ENCODE data around the gene CORO6.

Gene CORO6

DNA sequence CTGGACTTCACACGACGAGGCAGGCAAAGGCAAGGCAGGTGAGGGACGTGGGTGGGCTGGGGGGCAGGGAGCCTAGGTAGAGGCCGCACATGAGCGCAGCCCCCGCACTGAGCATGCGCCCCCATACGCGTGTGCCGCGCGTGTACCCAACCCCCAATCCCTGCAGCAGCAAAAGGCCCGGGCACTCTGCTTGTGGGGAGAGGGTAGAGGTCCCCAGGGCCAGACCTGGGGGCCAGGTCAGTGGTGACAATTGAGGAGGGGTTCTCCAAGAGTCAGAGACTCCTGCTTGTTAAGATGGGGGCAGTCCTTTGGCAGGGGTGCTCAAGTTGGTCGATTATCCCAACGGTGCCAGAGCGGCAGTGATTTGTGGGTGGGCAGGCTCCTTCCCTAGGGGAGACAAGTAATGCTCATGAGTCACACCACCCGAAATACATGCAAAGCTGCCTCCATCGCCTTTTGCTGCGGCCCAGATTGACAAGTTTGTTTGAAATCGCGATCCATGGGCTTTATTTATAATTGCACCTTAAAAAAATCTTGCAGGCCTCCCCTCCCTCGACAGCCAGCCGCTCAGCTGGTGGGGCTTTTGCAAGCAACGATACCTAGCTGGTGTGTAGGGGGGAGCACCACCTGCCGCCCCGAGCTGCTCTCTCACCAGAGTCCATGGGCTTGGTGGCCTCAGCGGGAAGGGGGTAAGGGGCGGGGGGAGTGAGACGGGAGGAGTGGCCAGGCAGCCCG, 32.1 kb downstream of the CORO6 start:
- DNase-seq: no peak

DNA sequence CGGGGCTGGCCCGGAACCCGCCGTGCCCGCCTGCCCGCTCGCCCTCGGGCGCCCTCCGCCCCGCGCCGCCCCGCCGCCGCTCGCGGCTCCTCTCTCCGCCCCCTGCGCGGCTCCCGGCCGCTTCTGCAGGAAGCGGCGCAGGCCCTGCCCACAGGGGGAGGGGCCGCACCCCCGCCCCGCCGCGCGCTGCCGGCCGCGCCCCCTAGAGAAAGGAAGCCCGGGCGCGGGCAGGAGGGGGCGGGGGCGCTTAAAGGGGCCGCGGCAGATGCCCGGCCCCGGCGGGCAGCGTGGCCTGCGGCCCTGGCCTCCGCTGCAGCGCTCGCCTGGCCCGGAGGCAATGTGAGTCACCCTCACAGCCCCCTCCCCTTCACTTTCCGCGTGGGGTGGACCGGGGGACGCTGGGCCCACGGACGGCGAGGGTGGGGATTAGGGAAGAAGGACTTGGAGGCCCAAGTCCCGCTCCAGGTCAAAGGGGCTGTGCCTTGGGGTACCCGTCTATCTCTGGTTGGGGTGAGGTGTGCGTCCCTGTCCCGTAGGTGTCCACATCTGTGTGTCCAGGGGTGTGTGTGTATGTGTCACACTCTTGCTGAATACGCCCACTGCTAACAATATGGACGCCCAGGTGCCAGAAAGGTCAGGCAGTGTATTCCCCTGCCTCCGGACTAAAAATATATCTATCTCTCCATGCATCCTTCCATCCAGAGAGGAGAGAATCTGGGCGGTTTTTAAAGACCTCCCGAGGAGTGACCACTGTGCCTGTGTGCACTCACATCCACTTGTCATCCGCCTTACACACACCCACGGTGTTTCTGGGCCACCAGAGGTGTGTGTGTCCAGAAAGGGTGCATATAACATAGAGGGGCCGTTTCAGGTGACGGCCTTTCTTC, 32.9 kb downstream of the CORO6 start, which contains the start of gene GIT1:
TSS of gene GIT1 (minus strand) at position 125 of the 887 bp plus-strand sequence. CDS start 270 bp downstream, outside the sequence.
- DNase-seq: no peak

DNA sequence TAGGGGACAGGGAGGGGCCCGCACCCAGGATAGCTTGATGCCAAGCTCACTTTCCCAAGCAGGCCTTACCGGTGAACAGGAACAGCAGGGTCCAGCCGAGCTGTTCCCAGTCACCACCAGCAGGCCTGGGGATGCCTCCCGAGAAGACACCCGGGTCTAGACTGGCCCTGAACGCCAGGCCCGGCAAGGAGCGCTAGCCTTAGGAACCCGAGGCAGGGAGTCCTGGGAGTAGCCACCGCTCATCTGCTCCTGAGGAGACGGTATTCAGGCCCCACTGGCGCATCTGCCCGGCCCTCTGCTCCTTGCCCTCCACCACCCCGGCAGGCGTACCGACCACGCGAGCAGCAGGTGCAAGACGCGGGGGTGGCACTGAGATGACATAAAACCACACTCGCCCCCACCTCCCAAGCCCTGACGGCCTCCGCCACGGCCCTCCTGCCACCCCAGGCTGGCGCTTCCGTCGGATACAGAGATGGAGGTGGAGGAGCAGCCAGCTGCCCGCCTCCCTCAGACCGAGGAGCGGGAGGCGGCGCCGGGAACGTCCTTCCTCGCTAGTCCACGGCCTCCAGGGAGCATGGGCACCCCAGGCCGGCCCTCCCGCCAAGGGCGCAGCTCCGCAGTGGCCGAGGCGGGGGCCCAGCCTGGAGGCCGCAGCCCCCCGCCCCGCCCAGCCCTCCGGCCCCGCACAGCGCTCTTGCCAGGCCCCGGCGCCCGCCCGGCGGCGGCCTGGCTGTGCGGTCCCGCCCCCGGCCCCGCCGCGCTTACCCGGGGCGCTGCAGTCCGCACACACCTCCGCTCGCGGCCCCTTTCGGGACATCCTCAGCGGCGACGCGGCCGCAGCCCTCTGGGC, 33.9 kb downstream of the CORO6 start:
- DNase-seq: no peak

DNA sequence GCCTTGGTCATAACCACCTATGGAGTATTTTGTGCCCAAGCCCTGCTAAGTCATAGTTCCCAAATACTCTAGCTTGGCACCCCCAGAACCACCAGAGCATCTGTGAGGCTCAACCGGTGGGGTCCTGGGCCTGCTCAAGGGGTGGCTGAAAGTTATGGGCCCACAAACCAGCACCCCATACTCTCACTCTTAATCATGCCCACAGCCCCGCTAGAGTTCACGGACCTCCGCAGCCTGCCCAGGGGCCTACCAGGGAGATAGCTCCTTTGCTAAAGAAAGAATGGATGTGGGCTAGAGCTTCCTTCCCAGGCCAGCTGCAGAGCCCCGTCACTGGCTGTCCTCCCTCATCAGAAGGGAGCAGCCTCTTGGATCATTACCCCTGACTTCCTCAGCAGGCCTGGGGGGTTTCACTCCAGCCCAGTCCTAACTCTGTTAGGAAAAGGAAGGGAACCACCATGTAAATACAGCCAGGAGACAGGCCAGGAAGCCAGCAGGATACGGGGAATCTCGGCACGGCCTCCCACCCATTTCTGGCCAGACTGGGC, 34.6 kb downstream of the CORO6 start:
- no peak for DNase-seq

DNA sequence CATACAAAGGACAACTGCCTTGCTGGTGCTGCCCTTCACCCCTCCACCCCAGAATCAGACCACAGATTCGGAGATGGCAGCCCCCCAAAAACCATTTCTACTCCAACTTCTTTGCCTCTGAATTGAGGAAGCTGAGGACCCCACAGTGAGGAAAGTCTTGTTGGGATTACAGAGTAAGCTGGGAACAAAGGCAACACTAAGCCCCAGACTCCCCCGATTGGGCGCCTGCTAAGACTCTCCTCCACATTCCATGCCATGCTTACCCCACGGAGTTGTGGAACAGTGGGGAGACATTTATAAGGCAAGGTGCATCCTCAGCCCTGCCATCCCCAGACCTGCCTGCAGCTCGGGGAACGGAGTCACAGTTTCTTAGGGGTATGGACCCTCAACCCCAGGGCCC, 35.1 kb downstream of the CORO6 start:
- DNase-seq: no peak

DNA sequence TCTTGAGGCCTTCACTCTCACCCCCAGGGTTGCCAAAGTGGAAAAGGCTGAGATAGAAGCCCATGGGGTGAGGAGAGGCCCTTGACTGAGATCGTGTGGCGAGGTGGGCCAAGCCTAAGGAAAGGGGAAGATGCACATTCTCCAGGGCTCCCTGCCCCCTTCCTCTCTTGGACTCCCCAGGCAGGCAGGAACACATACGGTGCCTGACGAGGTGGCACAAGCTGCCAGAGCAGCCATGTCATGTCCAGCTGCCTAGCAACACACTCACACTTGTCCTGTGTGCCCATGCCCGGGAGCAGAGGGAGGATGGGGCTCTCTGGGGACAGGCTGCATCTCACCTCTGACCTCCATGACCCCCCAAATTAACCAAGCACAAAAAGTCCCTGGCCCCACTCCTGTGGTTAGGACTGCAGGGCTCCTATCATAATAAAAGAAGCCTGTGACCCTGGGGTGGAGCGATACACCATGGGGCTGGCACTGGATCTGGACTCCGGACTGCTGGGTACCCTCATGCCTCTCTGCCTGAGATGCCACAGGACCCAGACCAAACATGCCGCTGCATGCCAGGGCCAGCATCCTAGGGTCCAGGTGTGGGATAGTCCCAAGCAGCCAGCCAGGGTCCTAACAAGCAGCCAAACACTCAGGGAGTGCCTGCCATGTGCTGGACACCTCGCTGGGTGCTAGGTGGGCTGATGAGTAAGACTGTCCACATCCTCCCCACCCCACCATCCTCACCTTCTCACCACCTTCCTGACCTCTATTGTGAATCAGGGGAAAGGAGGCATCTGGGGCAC, 35.8 kb downstream of the CORO6 start:
- DNase-seq: no peak

DNA sequence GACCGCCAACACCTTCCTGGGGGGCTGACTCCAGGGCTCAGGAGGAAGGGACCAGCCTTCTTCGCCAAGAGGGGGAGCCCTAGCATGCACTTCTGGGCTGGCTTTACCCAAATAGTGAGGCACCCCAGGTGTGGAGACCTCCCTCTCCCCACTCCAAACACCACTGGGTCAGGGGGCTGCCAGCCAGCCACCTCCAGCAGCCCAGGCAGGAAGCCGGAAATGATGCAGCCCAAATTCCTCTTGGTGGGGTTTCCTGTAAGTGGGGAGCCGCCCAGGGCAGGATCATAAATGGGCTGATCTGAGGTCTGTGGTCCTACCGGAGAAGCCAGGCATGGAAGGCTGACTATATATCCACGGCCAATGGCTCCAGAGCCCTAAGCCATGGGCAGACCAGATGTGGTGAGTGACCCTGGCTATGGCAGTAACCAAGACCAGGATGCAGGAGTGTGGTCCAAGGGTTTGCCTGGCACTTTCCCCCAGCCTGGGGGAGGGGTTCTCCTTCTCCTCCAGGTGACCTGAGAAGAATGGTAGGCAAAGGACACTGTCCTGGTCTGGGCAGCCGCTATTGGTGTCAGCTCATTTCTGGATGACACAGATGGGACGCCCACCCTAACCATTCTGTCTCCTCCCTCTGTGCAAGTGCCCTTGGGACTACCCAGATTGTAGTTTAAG, 37.5 kb downstream of the CORO6 start:
- no peak for DNase-seq

DNA sequence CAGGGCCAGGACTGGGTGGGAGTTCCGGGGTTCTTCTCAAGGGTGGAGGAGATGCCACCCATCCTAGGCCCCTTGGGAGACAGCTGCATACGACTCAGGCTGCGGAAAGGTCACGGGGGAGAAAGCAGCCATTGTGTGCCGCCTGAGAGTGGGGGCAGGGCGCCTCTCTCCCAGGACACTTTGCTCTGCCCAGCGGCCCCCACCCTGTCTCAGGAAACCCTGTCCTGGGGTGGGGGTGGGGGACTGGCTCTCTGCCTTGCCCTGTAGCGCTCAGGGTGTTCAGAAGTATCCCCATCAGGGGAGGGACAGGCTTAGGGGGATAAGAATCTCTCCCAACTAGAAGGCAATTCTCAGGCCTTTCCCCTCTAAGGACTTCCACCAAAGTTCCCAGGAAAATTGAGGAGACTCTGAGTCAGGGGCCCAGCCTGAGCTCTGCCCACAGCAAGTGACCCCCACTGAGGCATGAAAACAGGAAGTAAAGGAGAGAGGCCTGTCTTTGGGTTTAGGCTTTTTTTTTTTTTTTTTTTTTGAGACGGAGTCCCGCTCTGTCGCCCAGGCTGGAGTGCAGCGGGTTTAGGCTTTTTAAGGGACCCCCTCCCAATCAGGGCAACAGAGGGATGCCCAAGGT, 38.1 kb downstream of the CORO6 start:
- no peak for DNase-seq

DNA sequence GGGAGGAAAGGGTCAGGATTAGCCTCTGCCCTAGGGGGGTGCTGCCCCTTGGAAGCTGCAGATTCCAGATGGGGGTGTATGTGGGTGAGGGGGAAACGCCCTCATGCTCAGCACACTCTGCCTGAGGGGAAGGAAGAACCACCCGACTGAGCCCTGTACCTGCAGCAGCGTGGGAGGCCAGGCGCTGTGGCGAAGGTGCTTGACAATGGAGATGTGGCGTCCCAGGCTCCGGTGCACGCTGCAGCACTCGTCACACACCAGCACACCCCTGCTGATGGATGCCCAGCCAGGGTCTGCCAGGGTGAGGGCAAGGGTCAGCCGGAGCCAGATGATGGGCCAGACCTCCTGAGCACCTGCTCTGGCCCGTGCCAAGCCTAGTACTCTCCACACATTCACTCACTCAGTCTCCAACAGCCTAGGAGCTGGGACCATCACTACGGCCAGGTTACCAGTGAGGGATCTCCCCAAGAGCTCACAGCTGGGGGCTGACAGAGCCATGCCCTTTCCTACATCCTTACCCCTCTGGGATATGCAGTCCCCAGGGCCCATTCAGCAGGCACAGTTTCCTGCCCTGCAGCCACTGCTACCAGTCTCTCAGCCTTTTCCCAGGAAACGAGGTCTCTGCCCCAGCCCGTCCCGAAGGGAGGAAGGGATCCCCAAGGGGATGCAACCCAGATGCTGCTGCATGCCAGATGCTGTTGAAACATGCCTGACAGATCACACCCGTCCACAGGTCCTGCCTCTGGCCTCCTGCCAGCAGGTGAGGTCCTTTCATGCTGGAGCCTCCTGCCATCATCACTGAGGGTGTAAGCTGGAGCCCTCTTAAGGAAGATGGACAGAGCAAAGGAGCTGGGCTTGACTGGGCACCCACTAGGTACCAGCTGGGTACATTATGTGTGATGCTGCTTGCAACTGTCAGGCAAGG, 39.1 kb downstream of the CORO6 start:
- DNase-seq: no peak

DNA sequence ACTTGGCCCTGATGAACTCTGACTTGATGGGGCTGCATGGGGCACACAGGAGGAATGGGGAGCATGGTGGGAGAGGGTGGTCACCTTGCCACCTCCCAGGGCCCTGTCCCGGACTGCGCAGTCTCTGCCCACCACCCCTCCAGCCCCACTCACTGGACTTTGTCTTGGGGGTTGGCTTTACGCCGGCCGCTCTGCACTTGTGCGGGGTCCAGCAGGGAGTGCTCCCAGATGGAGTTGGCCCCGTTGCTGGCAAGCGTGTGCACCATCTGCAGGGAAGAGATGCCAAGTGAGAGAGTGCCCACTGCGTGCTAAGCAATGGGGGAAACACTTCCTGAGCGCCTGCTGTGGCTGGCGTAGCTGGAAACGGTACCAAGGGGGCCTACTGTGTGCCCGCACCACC, 39.9 kb downstream of the CORO6 start:
- DNase-seq: no peak

DNA sequence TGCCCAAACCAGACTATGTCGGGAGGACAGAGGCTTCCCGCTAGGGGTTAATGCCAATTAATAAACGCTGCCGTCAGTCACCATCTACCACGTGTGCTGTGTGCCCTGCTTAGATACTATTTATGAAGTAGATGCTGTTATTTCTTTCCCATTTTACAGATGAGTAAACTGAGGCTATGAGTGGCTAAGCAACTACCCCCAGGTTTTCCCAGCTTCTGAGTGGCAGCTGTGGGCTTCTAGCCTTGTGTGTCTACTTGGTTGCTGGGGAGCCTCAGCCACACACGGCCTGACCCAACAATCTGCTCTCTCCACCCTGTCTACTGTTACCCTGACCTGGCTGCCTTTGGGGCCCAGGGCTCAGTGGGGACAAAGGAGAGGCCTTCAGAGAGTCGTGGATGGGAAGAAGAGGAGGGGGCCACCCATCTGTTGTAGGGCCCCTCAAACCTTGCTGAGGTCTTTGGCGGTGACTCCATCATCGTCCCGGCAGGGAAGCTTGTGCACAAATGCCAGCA, 40.4 kb downstream of the CORO6 start:
- no peak for DNase-seq

DNA sequence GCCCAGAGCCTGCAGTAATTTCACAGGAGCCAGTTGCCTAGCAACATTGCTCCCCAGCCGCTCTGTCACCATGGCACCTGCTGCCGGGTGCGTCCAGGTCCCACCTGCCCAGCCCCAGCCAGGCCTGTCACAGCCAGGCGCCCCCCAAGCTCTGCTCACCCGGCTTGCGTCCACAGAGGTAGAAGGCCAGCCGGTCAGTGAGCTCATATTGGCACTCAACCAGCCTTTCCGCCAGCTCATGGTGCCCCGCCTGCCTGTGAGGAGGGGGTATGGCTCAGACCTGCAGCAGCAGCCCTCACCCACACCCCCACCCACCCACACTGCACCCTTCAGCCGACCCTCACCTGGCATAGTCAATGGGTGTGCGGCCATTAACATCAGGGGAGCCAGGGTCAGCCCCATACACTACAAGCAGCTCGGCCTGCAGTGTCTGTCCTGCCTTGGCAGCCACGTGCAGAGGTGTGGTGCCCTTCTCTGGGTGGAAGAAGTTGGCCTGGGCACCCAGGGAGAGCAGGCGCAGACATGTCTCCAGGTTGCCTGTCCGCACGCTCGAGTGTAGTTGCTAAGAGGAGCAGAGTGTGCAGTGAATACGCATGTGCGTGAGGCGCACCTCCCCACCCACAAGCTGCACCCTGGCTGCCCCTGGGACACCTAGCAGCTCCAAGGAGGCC, 41.0 kb downstream of the CORO6 start:
- DNase-seq: no peak

DNA sequence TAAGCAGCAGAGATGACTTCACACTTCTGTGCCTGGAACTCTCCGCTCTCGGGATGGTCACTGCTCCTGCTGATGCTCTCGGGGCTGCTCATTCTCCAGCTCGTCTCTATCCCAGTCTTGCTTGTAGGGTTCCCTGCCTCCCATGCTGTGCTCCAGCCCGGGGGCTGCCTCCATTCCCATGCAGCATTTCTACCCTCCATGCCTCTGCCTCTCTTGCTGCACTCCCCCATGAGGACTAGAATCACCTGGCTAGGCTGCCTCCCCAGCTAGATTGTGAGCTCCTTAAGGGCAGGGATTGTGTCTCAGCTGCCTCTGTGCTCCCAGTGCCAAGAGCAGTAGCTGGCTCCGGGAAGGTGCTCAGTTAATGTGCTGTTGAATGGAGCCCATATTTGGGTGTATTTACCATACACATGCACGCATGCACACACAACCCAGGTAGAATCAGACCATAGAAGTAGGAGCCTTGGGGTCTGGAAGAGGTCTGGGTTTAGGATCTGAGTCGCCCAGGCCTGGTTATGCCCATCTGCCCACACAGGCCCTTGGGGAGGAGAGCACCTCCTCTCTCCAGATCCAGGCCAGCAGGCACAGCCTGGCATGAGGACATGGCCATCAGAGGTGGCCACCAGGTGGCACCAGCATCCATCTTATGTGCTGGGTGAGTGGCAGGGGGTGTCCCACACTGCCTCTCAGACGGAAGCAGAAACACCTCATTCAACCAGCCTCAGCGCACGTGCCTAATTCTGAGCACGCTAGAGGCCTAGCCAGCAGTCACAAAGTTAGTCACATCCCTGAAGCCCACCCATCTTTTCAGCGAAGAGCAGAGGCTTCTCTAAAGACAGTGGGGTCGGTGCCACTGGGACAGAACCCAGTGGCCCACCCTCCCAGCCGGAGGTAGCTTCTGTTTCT, 42.6 kb downstream of the CORO6 start:
- DNase-seq: no peak

DNA sequence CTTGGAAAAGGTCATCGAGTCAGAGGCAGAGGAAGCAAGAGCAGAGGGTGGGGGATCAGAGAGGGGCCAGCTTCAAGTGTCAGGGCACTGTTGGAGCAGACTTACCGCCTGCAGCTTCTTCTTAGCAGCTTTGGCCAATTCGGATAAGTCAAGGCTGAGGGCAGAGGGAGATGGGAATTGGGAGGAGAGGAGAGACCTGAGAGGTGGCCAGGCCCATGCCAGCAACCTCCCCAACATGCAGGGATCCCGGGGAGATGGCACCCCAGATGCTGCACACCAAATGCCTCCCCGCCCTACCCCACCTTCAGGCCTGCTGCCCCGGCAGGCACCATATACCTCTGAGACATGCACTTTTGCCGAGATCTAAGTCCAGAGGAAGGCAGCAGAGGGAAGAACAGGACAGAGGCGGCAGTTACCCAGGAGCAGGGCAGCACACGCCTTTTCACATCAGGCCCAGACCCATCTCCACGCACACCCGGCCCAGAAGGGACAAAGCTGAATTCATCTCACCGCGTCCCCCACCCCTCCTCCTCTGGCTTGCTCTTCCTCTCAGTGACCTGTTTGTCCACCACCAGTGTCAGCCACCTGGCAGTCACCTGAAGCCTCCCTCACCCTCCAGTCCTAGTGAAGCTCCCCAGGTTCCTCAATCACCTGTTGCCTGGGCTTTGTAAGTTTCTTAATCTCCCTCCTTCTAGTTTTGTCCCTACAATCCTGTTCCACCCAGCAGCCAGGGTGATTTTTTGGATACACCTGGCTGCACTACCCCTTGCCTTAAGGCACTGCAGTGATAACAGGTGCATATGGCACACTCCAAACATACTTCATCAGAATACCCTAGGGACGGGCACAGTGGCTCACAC, 43.9 kb downstream of the CORO6 start:
- no peak for DNase-seq

DNA sequence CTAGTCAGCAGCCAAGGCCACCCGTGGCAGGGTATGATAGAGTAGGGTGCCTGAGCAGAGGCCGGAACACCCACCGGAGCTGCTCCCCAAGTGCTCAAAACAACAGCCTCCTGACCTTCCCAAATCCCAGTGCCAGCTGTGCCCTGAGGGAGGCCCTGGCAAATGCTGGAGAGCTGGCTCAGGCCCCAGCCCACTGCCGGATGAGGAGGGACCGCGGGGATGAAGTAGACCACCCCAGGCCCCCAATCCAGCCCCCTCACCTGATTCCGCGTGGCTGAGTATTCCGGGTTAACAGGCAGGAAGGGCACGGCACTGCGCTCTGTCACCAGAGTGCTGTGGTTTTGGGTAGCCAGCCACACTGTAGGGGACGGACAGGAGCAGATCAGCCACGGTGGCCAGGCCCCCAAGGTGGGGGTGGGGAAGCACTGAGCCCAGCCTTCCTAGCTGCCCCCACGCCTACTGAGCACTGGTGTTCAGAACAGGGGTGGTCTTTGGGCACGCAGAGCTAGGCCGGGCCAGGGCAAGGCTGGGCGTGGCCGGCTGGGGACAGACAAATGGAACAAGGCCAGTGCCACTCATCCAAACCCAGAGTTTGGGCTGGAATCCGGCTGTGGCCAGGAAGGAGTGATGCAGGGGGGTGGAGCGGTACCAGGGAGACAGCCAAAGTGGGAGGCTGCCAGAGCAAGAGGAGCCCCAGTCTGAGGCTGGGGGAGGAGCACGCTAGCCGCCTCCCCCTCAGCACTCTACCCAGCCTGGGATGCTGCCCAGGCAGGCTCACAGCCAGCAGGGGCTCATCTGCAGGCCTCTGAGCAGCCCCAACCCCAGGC, 45.1 kb downstream of the CORO6 start:
- DNase-seq: no peak

DNA sequence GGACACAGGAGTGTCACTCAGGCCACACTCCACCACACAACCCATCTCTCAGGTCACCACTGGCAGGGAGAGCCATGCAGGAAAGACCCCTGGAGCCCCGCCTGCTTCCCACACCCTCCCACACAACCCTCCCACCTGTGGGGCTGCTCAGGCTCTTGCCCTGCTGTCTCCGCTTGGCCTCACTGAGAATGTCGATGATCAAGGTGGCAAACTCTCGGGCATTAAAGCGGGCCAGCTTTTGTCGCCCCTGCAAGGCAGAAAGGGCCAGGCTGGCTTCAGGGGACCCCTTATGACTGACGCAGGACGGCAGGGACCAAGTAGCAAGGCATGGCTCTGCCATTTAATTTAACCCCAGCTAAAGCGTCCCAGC, 45.7 kb downstream of the CORO6 start:
- DNase-seq: no peak
